Heart right ventricle (tissue), 16 donors: Measurements from ENCODE around the gene CCNF. TPM values are rescaled to one million over a fixed set of nuclear protein-coding genes. Genes with fewer than 3 reads are reported as not detected.

Experiments
- ATAC-seq, 8 donors: fragments of 200-7000 bp; cut with Tn5 transposase; one replicate each; pipeline ENCODE4 v1.9.1; 2020; ENCODE audit warnings: mild to moderate bottlenecking in 8 of 8, moderate library complexity in 8 of 8, moderate number of reproducible peaks in 1 of 8
- DNase-seq, 2 donors: peaks; one replicate each; pipeline ENCODE4 v3.0.0-alpha.2; 2020
- H3K27ac ChIP-seq, 10 donors: fragments of 200-600 bp; sonication (generic) in 2 of 10; one replicate each; pipeline versions ENCODE4 v1.5.0 to v1.8.0; 2020 to 2022; ENCODE audit warnings: mild to moderate bottlenecking in 3 of 10
- H3K27me3 ChIP-seq, 7 donors: fragments of 200-600 bp; one replicate each; pipeline ENCODE4 v1.8.0; 2021 to 2022; ENCODE audit warnings: mild to moderate bottlenecking in 2 of 7
- H3K36me3 ChIP-seq, 9 donors: fragments of 200-600 bp; sonication (generic) in 1 of 9; one replicate each; pipeline versions ENCODE4 v1.5.0 to v1.8.0; 2020 to 2022; ENCODE audit warnings: mild to moderate bottlenecking in 2 of 9
- H3K4me1 ChIP-seq, 9 donors: fragments of 200-600 bp; sonication (generic) in 1 of 9; one replicate each; pipeline versions ENCODE4 v1.5.0 to v1.8.0; 2020 to 2022; ENCODE audit warnings: mild to moderate bottlenecking in 4 of 9
- H3K4me3 ChIP-seq, 10 donors: fragments of 200-600 bp; sonication (generic) in 2 of 10; one replicate each; pipeline versions ENCODE4 v1.5.0 to v1.8.0; 2020 to 2022; ENCODE audit warnings: mild to moderate bottlenecking in 7 of 10, moderate library complexity in 2 of 10
- H3K9me3 ChIP-seq, 11 donors: fragments of 200-600 bp in 10 of 11; sonication (generic) in 2 of 11; one replicate each; pipeline versions ENCODE4 v1.5.0 to v1.8.0; 2013 to 2022; ENCODE audit warnings: mild to moderate bottlenecking in 2 of 11, control low read depth in 1 of 11, moderate library complexity in 1 of 11
- WGBS, 2 donors: extraction: QIAGEN DNeasy Blood & Tissue Kit; methylation state at CpG; one replicate each; pipeline ENCODE4 v1.1.7; 2013; ENCODE audit warnings: inconsistent platforms in 1 of 2; 5-methylcytosine and 5-hydroxymethylcytosine counted together
- intact Hi-C, 10 donors: fragments of 100-400 bp; cut with DNase I; formaldehyde crosslinking; loops; one replicate each; pipeline versions ENCODE4 v1.11.1 to v1.14.2; 2022
- polyA plus RNA-seq, 2 donors: library from polyadenylated mRNA; stranded (reverse); fragments of 200-250 nt; gene quantifications; one replicate each; pipeline ENCODE4 v1.2.3, GENCODE V29; 2013
- total RNA-seq, 10 donors: library from RNA; stranded (reverse); fragmentation: NEBNext Ultra II Directional in 3 of 10; extraction: Animal tissue kit (Norgen Biotek cat#: 25700) in 3 of 10; gene quantifications; one replicate each; pipeline versions ENCODE4 v1.2.1 to v1.2.4, GENCODE V29; 2021 to 2023
- TF ChIP-seq, protein P1 (sequence below), 9 donors: fragments of 200-600 bp; sonication (generic) in 2 of 9; IDR thresholded peaks; one replicate each; pipeline versions ENCODE4 v1.5.0 to v1.8.0; 2021 to 2022; ENCODE audit warnings: antibody characterized with exemption in 9 of 9, mild to moderate bottlenecking in 5 of 9, moderate library complexity in 1 of 9
- donor health status: Arrhythmogenic right ventricular cardiomyopathy.
- donor health status: ischemic (EF 13 %, LVEDD 7.1; RV severe dilation, severe dysfunction).
- donor health status: healthy with polysubstance abuse.
- donor health status: DM: no; HTN: yes; CAD: no.
- donor health status: DM: no; HTN: no; CAD: no.
- donor health status: ischemic (EF 25% LVEDD 6.9; RV normal size, moderate dysfunction).
- donor health status: ischemic (EF 25% LVEDD 5.7; RV mildly dilated, moderate dysfunction).
- donor health status: healthy.
- donor health status: DM: yes; HTN: yes; CAD: no.
- donor health status: Ischemic cardiomyopathy.
- donor health status: ischemic (EF 35%, LVEDD 5.7; RV mildly dilated, moderate dysfunction).
- donor health status: nonischemic (EF 11% LVEDD 7.7; RV severe dilation, severe dysfunction).
- donor health status: DM: yes; HTN: yes; CAD: no.
- donor health status: PGD.
- donor health status: ischemic (EF 29% LVEDD 5.4; RV normal size, mild dysfunction).
- donor health status: nonischemic (EF 23%, LVEDD 6.1; RV moderate dilation, normal function).

The CCNF gene
- total and polyA plus RNA-seq, 12 donors = 0.51 to 3.4 (median 0.99) TPM

DNA sequence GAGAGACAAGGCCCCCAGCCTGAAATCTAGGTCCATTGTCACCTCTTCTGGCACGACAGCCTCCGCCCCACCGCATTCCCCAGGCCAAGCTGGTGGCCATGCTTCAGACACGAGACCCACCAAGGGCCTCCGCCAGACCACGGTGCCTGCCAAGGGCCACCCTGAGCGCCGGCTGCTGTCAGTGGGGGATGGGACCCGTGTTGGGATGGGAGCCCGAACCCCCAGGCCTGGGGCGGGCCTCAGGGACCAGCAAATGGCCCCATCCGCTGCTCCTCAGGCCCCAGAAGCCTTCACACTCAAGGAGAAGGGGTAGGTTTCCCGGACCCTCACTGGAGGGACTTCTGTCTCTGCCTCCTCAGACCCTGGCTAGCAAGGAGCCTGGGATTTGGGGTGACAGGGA lies 31.7 kb downstream of the CCNF start:
- DNase-seq (no peak), ATAC-seq (no peak)
- peaks cover 0 to 14% (median 0%) of the 10 kb centered on the region in 9 donors for H3K36me3 ChIP-seq
- no peak overlapping the region for H3K4me3 ChIP-seq
- H3K27me3 ChIP-seq = no peaks in the 10 kb centered on the region
- H3K27ac ChIP-seq = no peak overlapping the region
- intact Hi-C loops = no loop called here
- peaks cover 5 to 16% (median 14%) of the 10 kb centered on the region in 9 donors for H3K4me1 ChIP-seq
- no peaks in the 10 kb centered on the region for H3K9me3 ChIP-seq
- 86 to 87% methylated on average over 13 of the region's 13 CpGs for WGBS, 2 donors
- TF ChIP-seq, protein P1, sequence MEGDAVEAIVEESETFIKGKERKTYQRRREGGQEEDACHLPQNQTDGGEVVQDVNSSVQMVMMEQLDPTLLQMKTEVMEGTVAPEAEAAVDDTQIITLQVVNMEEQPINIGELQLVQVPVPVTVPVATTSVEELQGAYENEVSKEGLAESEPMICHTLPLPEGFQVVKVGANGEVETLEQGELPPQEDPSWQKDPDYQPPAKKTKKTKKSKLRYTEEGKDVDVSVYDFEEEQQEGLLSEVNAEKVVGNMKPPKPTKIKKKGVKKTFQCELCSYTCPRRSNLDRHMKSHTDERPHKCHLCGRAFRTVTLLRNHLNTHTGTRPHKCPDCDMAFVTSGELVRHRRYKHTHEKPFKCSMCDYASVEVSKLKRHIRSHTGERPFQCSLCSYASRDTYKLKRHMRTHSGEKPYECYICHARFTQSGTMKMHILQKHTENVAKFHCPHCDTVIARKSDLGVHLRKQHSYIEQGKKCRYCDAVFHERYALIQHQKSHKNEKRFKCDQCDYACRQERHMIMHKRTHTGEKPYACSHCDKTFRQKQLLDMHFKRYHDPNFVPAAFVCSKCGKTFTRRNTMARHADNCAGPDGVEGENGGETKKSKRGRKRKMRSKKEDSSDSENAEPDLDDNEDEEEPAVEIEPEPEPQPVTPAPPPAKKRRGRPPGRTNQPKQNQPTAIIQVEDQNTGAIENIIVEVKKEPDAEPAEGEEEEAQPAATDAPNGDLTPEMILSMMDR (IDR thresholded peaks at IDR 0.05) = no peak

DNA sequence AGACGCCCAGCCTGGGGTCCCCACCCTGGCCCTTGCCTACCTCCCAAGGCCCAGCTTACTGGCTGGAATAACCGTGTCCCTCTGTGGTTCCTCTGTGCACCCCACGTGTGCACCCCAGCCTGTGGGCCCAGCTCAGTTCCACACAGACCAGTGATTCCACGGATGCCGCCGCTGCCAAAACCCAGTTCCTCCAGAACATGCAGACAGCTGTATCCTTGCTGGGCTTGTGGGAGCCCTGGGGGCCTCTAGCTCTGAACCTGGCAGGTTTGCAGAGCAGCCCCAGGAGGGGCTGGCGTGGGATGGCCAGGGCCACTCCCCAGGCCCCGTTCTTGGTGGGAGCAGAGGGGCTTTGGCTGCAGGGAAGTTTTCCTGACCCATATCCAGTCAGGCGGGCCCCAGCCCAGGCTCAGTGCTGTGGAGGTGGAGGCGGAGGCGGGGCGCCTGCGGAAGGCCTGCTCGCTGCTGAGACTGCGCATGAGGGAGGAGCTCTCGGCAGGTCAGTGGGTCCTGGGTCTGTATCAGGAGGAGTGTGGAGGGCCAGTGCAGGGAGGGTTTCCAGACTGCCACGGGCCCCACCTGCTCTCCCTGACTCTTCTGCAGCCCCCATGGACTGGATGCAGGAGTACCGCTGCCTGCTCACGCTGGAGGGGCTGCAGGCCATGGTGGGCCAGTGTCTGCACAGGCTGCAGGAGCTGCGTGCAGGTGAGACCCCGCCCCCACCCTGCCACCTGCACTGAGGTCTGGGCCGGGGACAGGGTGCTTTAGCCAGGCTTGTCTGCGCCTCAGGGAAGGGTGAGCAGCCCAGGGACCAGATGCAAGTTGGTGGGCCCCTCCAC lies 33.0 kb downstream of the CCNF start:
- WGBS, 2 donors = 94% methylated on average over 23 of the region's 23 CpGs
- no peaks in the 10 kb centered on the region for H3K9me3 ChIP-seq
- intact Hi-C loops = no loop called here
- peaks cover 5 to 19% (median 14%) of the 10 kb centered on the region in 9 donors for H3K4me1 ChIP-seq
- peaks cover 0 to 3% (median 0%) of the 10 kb centered on the region in 7 donors for H3K27me3 ChIP-seq
- peaks cover 0 to 1% (median 0%) of the 10 kb centered on the region in 9 donors for H3K36me3 ChIP-seq
- no peak for ATAC-seq
- no peak for DNase-seq
- TF ChIP-seq, protein P1 (IDR thresholded peaks at IDR 0.05) = no peak
- H3K27ac ChIP-seq = no peak overlapping the region
- H3K4me3 ChIP-seq = no peak overlapping the region

DNA sequence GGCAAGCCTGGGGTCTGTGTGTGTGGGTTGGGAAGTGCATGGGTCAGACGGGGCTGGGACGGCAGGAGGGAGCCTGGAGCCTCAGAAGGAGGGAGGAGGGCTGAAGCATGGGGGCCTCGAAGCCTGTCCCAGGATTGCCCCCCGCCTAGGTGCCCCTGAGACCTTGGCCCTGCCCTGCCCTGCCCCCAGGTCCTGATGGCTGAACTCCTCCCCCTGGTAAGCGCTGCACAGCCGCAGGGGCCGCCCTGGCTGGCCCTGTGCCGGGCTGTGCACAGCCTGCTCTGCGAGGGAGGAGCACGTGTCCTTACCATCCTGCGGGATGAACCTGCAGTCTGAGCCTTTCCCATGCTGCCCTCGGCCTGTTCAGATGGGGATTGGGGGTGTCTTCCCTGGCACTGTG lies 35.1 kb downstream of the CCNF start:
- Histone ChIP-seq H3K27ac (no peak overlapping the region), H3K9me3 (no peaks in the 10 kb centered on the region), H3K27me3 (peaks cover 0 to 24% (median 0%) of the 10 kb centered on the region in 7 donors), H3K36me3 (no peaks in the 10 kb centered on the region), H3K4me1 (peaks cover 10 to 32% (median 25%) of the 10 kb centered on the region in 9 donors), H3K4me3 (no peak overlapping the region)
- WGBS, 2 donors = 82 to 84% methylated on average over 4 to 12 of the region's 12 CpGs
- DNase-seq (no peak), ATAC-seq (no peak)
- intact Hi-C loops = no loop called here
- TF ChIP-seq, protein P1 (IDR thresholded peaks at IDR 0.05) = no peak

DNA sequence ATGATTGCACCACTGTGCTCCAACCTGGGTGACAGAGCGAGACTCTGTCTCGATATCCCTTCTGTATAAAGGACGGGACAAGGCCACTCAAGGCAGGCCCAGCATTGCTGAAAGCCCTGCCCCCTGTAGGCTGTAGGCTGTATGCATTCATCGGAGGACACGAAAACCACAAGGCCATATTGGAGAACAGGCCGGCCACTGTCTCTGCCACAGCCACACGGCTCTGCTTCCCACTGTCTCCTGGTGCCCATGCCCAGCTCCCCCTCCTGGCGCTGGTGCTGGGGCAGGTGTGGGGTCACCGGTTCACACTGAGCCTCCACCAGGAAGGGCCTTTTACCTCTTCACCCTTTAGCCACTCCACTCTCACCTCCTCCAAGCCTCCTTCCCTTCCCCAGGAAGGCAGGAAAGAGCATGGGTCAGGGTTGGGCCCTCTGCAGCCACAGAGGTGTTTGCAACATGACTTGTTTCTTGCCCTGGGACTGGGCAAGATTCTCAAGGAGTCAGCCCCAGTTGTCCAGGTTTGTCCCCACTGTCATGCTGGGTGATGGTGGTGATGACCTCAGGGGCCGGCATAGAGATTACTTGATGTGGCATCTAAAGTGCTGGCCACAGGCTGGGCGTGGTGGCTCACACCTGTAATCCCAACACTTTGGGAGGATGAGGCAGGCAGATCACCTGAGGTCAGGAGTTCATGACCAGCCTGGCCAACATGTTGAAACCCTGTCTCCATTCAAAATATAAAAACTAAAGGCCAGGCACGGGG lies 36.6 kb downstream of the CCNF start:
- 85 to 92% methylated on average over 12 of the region's 12 CpGs for WGBS, 2 donors
- no peaks in the 10 kb centered on the region for H3K36me3 ChIP-seq
- TF ChIP-seq, protein P1 (IDR thresholded peaks at IDR 0.05) = no peak
- DNase-seq = no peak
- H3K27me3 ChIP-seq = peaks cover 0 to 39% (median 14%) of the 10 kb centered on the region in 7 donors
- intact Hi-C loops = no loop called here
- no peaks in the 10 kb centered on the region for H3K9me3 ChIP-seq
- H3K4me3 ChIP-seq = no peak overlapping the region
- ATAC-seq = no peak
- no peak overlapping the region for H3K27ac ChIP-seq
- H3K4me1 ChIP-seq = peaks cover 7 to 35% (median 25%) of the 10 kb centered on the region in 9 donors
